H54 (cell line): ENCODE results near the gene NDUFAF2.

ENCODE experiments used
- DNase-seq: peaks from one replicate; pipeline ENCODE4 v3.0.0; 2011; ENCODE audit warnings: low spot score, mixed read lengths; ENCODE audit not compliant: insufficient read length
- FAIRE-seq: peaks from 3 replicates; lab custom pipeline; 2011; peaks lifted over from hg19 to GRCh38; lab: Jason Lieb, UNC
- POLR2A ChIP-seq: IDR thresholded peaks from 2 replicates; pipeline ENCODE4 v1.6.1; 2011; ENCODE audit warnings: low read depth, mild to moderate bottlenecking, low read length

The NDUFAF2 gene

GRCh38 chr5:60944904-60945812 lies at the start of gene NDUFAF2, which contains the start of gene ERCC8:
Gene NDUFAF2 (plus strand): TSS chr5:60945205. CDS start chr5:60945256, 51 bp downstream.
Gene ERCC8 (minus strand): TSS chr5:60945070. CDS start chr5:60945008, 62 bp downstream.
- peak; percentile 97 for FAIRE-seq

GRCh38 chr5:60896991-60897390 lies 48.0 kb upstream of the NDUFAF2 start:
- DNase-seq (no peak), FAIRE-seq (no peak)
- no peak for TF ChIP-seq POLR2A

More at GRCh38 chr5:60944904-60945812, at the start of gene NDUFAF2, which contains the start of gene ERCC8:
- peak; percentile 53 for TF ChIP-seq POLR2A
- DNase-seq = peak; percentile 72

- DNase-seq = no peak
- no peak for TF ChIP-seq POLR2A
- FAIRE-seq = no peak
Measured at GRCh38 chr5:60903356-60903755, 41.6 kb upstream of the NDUFAF2 start.

GRCh38 chr5:60916646-60917045 lies 28.4 kb upstream of the NDUFAF2 start:
- no peak for TF ChIP-seq POLR2A
- no peak for FAIRE-seq
- no peak for DNase-seq

GRCh38 chr5:60918466-60918865 lies 26.5 kb upstream of the NDUFAF2 start:
- no peak for TF ChIP-seq POLR2A
- FAIRE-seq (peak; percentile 36), DNase-seq (no peak)

GRCh38 chr5:60927450-60927849 lies 17.6 kb upstream of the NDUFAF2 start:
- FAIRE-seq = no peak
- no peak for DNase-seq
- no peak for TF ChIP-seq POLR2A

- DNase-seq (no peak), FAIRE-seq (no peak)
- TF ChIP-seq POLR2A = no peak
Measured at GRCh38 chr5:60929024-60929423, 16.0 kb upstream of the NDUFAF2 start.

GRCh38 chr5:60943624-60944023 lies 1.4 kb upstream of the NDUFAF2 start:
- FAIRE-seq (no peak), DNase-seq (no peak)
- TF ChIP-seq POLR2A = no peak

GRCh38 chr5:60945813-60946187 lies 795 bp downstream of the NDUFAF2 start:
- TF ChIP-seq POLR2A = no peak
- DNase-seq (peak; percentile 15), FAIRE-seq (peak; percentile 27)

GRCh38 chr5:60948738-60949137 lies 3.7 kb downstream of the NDUFAF2 start:
- TF ChIP-seq POLR2A = no peak
- no peak for FAIRE-seq
- no peak for DNase-seq

GRCh38 chr5:60955239-60955638 lies 10.2 kb downstream of the NDUFAF2 start:
- FAIRE-seq = no peak

GRCh38 chr5:60958088-60958487 lies 13.1 kb downstream of the NDUFAF2 start:
- no peak for TF ChIP-seq POLR2A
- DNase-seq = no peak
- FAIRE-seq = no peak

More at GRCh38 chr5:60955239-60955638, 10.2 kb downstream of the NDUFAF2 start:
- no peak for TF ChIP-seq POLR2A
- no peak for DNase-seq

GRCh38 chr5:60958712-60959111 lies 13.7 kb downstream of the NDUFAF2 start:
- no peak for FAIRE-seq
- no peak for DNase-seq
- no peak for TF ChIP-seq POLR2A

GRCh38 chr5:60959156-60959555 lies 14.2 kb downstream of the NDUFAF2 start:
- DNase-seq (no peak), FAIRE-seq (peak; percentile 50)
- no peak for TF ChIP-seq POLR2A
